AML-193 (cell line): Measurements from ENCODE around the gene UVSSA.
"Not testable (repeated sequence)": the region's sequence is repeated elsewhere in the genome, so short reads cannot be mapped to it uniquely, and the experiment has no call there.

Experiments used
- DNase-seq, 2 experiments: peaks; one replicate each; lab custom pipeline; 2025; lab: John Stamatoyannopoulos, UW

UVSSA gene

GRCh38 chr4:1316537-1317168 is 30.4 kb upstream of the UVSSA start:
- DNase-seq = no peak

- no peak for DNase-seq
Measured at GRCh38 chr4:1317177-1318045, 29.6 kb upstream of the UVSSA start.

- DNase-seq = no peak
Measured at GRCh38 chr4:1318046-1318375, 29.0 kb upstream of the UVSSA start.

- no peak for DNase-seq
Measured at GRCh38 chr4:1318488-1319213, 28.4 kb upstream of the UVSSA start.

GRCh38 chr4:1321486-1321885 is 25.5 kb upstream of the UVSSA start:
- DNase-seq = no peak

GRCh38 chr4:1321946-1322650 is 24.9 kb upstream of the UVSSA start:
- DNase-seq = no peak

GRCh38 chr4:1323280-1323634 is 23.8 kb upstream of the UVSSA start:
- DNase-seq = no peak

- no peak for DNase-seq
Measured at GRCh38 chr4:1323635-1324442, 23.2 kb upstream of the UVSSA start.

GRCh38 chr4:1324443-1325175 is 22.4 kb upstream of the UVSSA start:
- DNase-seq = not testable (repeated sequence)

GRCh38 chr4:1325176-1325480 is 21.9 kb upstream of the UVSSA start:
- no peak for DNase-seq

GRCh38 chr4:1325681-1326635 is 21.1 kb upstream of the UVSSA start:
- DNase-seq = no peak

GRCh38 chr4:1326751-1327525 is 20.1 kb upstream of the UVSSA start:
- DNase-seq = no peak

- no peak for DNase-seq
Measured at GRCh38 chr4:1327526-1328266, 19.3 kb upstream of the UVSSA start.

- DNase-seq = no peak
Measured at GRCh38 chr4:1328267-1329155, 18.5 kb upstream of the UVSSA start.

GRCh38 chr4:1329408-1330371 is 17.3 kb upstream of the UVSSA start:
- no peak for DNase-seq
